ENCODE data around the gene L2HGDH.

- TF ChIP-seq POLR2A (IDR thresholded peaks at IDR 0.05) = no peak
- TF ChIP-seq CTCF (IDR thresholded peaks at IDR 0.05) = no peak
- no peak for TF ChIP-seq POLR2AphosphoS5 (IDR thresholded peaks at IDR 0.05)
These were observed 38.9 kb upstream of the L2HGDH start for GRCh38 chr14:50350975-50351374.
